ENCODE data around the gene FKBP4. TPM values are rescaled to one million over a fixed set of nuclear protein-coding genes. Genes with fewer than 3 reads are reported as not detected.

FKBP4 gene
- total and polyA plus RNA-seq, 9 of the 15 experiments (the other 6 are each of a cell fraction or from before 2014, with no cell fraction given) = 16.3 to 154 (median 90.1) TPM

DNA sequence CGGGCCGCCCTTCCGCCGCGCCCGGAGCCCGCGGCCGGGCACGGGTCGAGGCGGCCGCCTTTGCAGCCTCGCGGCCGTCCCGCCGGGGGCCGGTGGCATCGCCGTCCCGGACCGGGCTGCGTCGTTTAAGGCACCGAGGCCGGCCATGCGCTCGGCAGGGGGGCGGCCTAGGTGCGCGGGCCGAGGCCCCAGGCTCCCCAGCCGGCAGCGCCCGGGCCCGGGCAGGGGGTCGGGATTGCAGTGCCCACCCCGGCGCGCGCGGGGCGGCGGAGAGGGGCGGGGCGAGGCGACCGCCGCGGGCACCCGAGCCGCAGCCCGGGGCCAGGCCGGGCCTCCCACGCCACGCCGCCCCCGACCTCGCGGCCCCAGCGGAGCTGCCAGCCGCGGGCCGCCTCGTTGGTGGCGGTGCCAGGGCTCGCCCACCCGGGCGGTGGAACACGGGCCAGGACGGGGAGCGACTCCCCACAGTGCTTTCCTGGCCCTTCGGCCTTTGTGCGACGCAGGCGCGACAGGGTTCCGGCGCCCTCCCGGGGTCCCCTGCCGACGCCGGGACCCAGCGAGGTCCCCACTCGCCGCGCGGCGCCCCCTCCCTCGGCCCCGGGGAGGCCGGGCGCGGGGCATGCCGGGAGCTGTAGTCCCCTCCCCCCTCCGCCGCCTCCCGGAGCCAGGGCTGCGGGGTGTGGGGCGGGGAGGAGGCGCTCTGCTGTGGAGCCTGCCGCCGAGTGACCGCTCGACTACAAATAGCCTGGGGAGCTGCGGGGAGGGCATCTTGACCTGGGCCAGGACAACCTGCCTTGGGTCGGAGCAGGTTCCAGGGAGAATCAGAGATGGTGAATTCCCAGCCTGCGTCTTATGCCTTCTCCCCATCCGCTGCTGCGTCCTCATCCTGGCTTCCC is 769 bp downstream of the FKBP4 start (continued):
- TF ChIP-seq TEAD4 (IDR thresholded peaks at IDR 0.05; ENCODE audit: low read length) (no peak), TEAD4 (CRISPR knock-in tag; IDR thresholded peaks at IDR 0.05; ENCODE audit: borderline replicate concordance) (no peak), CHD2 (IDR thresholded peaks at IDR 0.05; ENCODE audit: low read depth, low read length) (peak; percentile 57; the same call in 1 of the 2 replicates), MAFF (IDR thresholded peaks at IDR 0.05; ENCODE audit: low read length) (no peak)

DNA sequence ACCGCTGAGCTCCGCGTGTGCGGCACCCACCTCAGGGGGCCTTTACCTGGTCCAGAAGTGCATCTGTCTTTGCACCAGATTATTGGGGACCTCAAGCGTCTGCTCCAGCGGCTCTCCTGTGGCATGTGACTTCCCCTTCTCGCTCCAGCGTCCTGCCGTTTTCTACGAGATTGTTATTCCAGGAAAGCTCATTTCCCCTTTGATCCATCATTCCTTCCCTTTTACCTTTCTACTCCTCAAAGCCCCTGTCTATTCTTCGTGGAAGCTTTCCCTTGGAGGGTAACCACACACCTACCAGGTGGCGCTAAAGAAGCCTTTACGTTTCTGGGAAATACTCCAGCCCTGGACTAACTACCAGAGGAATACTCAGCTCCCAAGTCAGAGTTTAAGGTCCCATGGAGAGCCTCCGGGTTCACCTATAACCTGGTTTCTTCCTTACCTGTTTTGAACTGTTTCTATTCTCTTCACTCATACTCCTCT is 1.5 kb downstream of the FKBP4 start:
- ChIA-PET CTCF (ENCODE audit: low intra/inter-chr PET ratio) (no interaction called here), POLR2A (interaction anchor here (0.6 to 1.2 kb wide), 6 partner anchors 8 to 309 kb away, joined by 3 to 4 read pairs (median 3); no protein-coding TSS in a partner anchor)
- intact Hi-C loops (cut with micrococcal nuclease) = no loop called here
- Histone ChIP-seq H3K79me2 (ENCODE audit: control insufficient read depth, insufficient read depth, low read length) (peaks cover 40% of the 10 kb centered on the region), H3K27me3 (ENCODE audit: control insufficient read depth in 2 of 2, insufficient read depth in 2 of 2, low read length in 2 of 2) (no peaks in the 10 kb centered on the region), H3K9ac (ENCODE audit: insufficient read depth in 1 of 2, low read depth in 2 of 2, low read length in 2 of 2) (peak overlapping the region; percentile 69 to 91), H3K4me2 (ENCODE audit: insufficient read depth, low read length) (peak overlapping the region; percentile 81), H3K9me3 (replicated peaks; ENCODE audit: control insufficient read depth, insufficient read depth, low read depth, low read length) (no peaks in the 10 kb centered on the region), H2AFZ (ENCODE audit: low read depth, low read length) (peak overlapping the region; percentile 50; the same call in 1 of the 2 replicates), H3K4me1 (replicated peaks in 1 of 2; ENCODE audit: control insufficient read depth in 2 of 2, insufficient read depth in 2 of 2, low read length in 2 of 2) (peaks cover 18 to 38% of the 10 kb centered on the region in 2 experiments; a peak in 4 of 5 replicates), H3K4me3 (peak overlapping the region; percentile 70), H3K36me3 (ENCODE audit: control insufficient read depth, insufficient read depth, low read length) (peaks cover 53% of the 10 kb centered on the region), H4K20me1 (replicated peaks; ENCODE audit: control insufficient read depth, insufficient read depth, low read length) (peaks cover 20% of the 10 kb centered on the region; the same call in 1 of the 2 replicates), H3K27ac (ENCODE audit: extremely low read depth, low read depth, low read length) (peak overlapping the region; percentile 56; the same call in 2 of the 3 replicates), H3K9me1 (ENCODE audit: control insufficient read depth, insufficient read depth, low read length) (no peaks in the 10 kb centered on the region)
- DNase-seq (ENCODE audit: extremely low read depth in 1 of 4, low spot score in 3 of 4) (peak in 2 of 4 experiments; percentile 16 to 22), FAIRE-seq (peak; percentile 29), ATAC-seq (0 out of 3 replicates have a peak, but pooled peaks have one; percentile 11)
- BruUV-seq (replicated peaks) = no TSS peak
- WGBS (ENCODE audit: insufficient coverage, low coverage, missing lambda C conversion rate) = 0% methylated on average over 14 of the region's 14 CpGs
- in situ Hi-C loops (cut with MboI) = no loop called here
- TF ChIP-seq CCNT2 (IDR thresholded peaks at IDR 0.05; ENCODE audit: borderline replicate concordance, extremely low read depth, insufficient read length, low read depth, low read length) = no peak
- no peak for TF ChIP-seq ZSCAN29 (IDR thresholded peaks at IDR 0.05)
- no peak for TF ChIP-seq PRMT5 (CRISPR knock-in tag; IDR thresholded peaks at IDR 0.05)
- TF ChIP-seq SIRT6 (IDR thresholded peaks at IDR 0.05; ENCODE audit: low read depth, low read length) = no peak
- TF ChIP-seq ZNF311 (CRISPR knock-in tag; IDR thresholded peaks at IDR 0.05) = no peak
- TF ChIP-seq, protein P1, sequence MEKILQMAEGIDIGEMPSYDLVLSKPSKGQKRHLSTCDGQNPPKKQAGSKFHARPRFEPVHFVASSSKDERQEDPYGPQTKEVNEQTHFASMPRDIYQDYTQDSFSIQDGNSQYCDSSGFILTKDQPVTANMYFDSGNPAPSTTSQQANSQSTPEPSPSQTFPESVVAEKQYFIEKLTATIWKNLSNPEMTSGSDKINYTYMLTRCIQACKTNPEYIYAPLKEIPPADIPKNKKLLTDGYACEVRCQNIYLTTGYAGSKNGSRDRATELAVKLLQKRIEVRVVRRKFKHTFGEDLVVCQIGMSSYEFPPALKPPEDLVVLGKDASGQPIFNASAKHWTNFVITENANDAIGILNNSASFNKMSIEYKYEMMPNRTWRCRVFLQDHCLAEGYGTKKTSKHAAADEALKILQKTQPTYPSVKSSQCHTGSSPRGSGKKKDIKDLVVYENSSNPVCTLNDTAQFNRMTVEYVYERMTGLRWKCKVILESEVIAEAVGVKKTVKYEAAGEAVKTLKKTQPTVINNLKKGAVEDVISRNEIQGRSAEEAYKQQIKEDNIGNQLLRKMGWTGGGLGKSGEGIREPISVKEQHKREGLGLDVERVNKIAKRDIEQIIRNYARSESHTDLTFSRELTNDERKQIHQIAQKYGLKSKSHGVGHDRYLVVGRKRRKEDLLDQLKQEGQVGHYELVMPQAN (IDR thresholded peaks at IDR 0.05; ENCODE audit: borderline replicate concordance) = peak; percentile 1; the same call in 1 of the 2 replicates
- no peak for TF ChIP-seq JUN (IDR thresholded peaks at IDR 0.05; ENCODE audit: borderline replicate concordance, low read depth, low read length)
- TF ChIP-seq JUN (CRISPR knock-in tag; IDR thresholded peaks at IDR 0.05; ENCODE audit: borderline replicate concordance) = no peak
- TF ChIP-seq, protein P2, sequence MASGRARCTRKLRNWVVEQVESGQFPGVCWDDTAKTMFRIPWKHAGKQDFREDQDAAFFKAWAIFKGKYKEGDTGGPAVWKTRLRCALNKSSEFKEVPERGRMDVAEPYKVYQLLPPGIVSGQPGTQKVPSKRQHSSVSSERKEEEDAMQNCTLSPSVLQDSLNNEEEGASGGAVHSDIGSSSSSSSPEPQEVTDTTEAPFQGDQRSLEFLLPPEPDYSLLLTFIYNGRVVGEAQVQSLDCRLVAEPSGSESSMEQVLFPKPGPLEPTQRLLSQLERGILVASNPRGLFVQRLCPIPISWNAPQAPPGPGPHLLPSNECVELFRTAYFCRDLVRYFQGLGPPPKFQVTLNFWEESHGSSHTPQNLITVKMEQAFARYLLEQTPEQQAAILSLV (tag; IDR thresholded peaks at IDR 0.05) = no peak
